GM19468 (cell line): Measurements from ENCODE around the gene KLHDC7B.

ENCODE experiments used
- ATAC-seq: cut with Tn5 transposase; IDR thresholded peaks from one replicate; pipeline ENCODE4 v1.9.1; 2021; ENCODE audit warnings: mild to moderate bottlenecking, moderate library complexity, moderate number of reproducible peaks; ENCODE audit not compliant: unreplicated experiment; ENCODE audit errors: extremely low read depth

The KLHDC7B gene

GRCh38 chr22:50583294-50583861 lies 37.7 kb downstream of the KLHDC7B start:
- no peak for ATAC-seq

- no peak for ATAC-seq
Observed at GRCh38 chr22:50584106-50585096, 38.7 kb downstream of the KLHDC7B start.

GRCh38 chr22:50585238-50585637 lies 39.5 kb downstream of the KLHDC7B start:
- ATAC-seq, result no peak

- ATAC-seq, result no peak
Observed at GRCh38 chr22:50585781-50586180, 40.1 kb downstream of the KLHDC7B start.

- no peak for ATAC-seq
Observed at GRCh38 chr22:50586416-50586815, 40.7 kb downstream of the KLHDC7B start.

GRCh38 chr22:50587407-50587806 lies 41.7 kb downstream of the KLHDC7B start:
- no peak for ATAC-seq

GRCh38 chr22:50595189-50595588 lies 49.5 kb downstream of the KLHDC7B start:
- no peak for ATAC-seq

GRCh38 chr22:50597097-50597496 lies 51.4 kb downstream of the KLHDC7B start:
- ATAC-seq, result no peak

GRCh38 chr22:50599816-50600455 lies 54.2 kb downstream of the KLHDC7B start:
- ATAC-seq, result no peak

GRCh38 chr22:50600538-50600937 lies 54.8 kb downstream of the KLHDC7B start, which contains the start of gene MAPK8IP2:
TSS of gene MAPK8IP2 (plus strand) at chr22:50600793. CDS start at chr22:50600819, 26 bp downstream.
- no peak for ATAC-seq
